Endothelial cell of umbilical vein (primary cell): ENCODE measurements around the gene PAX3. TPM values are rescaled to one million over a fixed set of nuclear protein-coding genes. Genes with fewer than 3 reads are reported as not detected.

Source experiments
- BruUV-seq: library from RNA; stranded (reverse); fragments of 400-500 nt; replicated peaks from 2 replicates; lab custom pipeline; 2021; lab: Mats Ljungman, UMichigan
- CTCF ChIA-PET: fragments of 300-600, 350-600 bp; sonication (Branson Sonifier 250); formaldehyde crosslinking; loops from one replicate; lab custom pipeline; 2021; ENCODE audit warnings: antibody characterized with exemption, inconsistent platforms; lab: Charles Lee
- POLR2A ChIA-PET: fragments of 300-600, 350-600 bp; sonication (Branson Sonifier 250); formaldehyde crosslinking; loops from one replicate; lab custom pipeline; 2021; ENCODE audit warnings: antibody characterized with exemption, inconsistent platforms; lab: Charles Lee
- DNase-seq: peaks from one replicate; pipeline ENCODE4 v3.0.0-alpha.2; 2011; ENCODE audit warnings: low read depth, low spot score
- FAIRE-seq: peaks from 2 replicates; lab custom pipeline; 2011; peaks lifted over from hg19 to GRCh38; lab: Jason Lieb, UNC
- H2AFZ ChIP-seq: 2 replicates; pipeline ENCODE4 v1.6.0; 2012; ENCODE audit warnings: low read depth, low read length, control low read depth, inconsistent platforms
- H3K27ac ChIP-seq: 2 replicates; pipeline ENCODE4 v1.5.1; 2011; ENCODE audit warnings: low read depth, mild to moderate bottlenecking, control low read depth, low read length, moderate library complexity; ENCODE audit not compliant: insufficient read depth
- H3K27me3 ChIP-seq, 2 experiments: 2 replicates each; pipeline versions ENCODE4 v1.6.0 to v1.6.1; 2011; ENCODE audit warnings: low read length in 2 of 2, mixed read lengths in 1 of 2; ENCODE audit not compliant: control insufficient read depth in 2 of 2, insufficient read depth in 2 of 2
- H3K36me3 ChIP-seq, 2 experiments: 2 replicates in 1 of 2; 3 replicates in 1 of 2; pipeline ENCODE4 v1.5.1; 2011; ENCODE audit warnings: low read length in 2 of 2, mild to moderate bottlenecking in 1 of 2, moderate library complexity in 1 of 2; ENCODE audit not compliant: control insufficient read depth in 2 of 2, insufficient read depth in 2 of 2; ENCODE audit errors: extremely low read depth in 1 of 2
- H3K4me1 ChIP-seq: 3 replicates; pipeline ENCODE4 v1.5.1; 2011; ENCODE audit warnings: mild to moderate bottlenecking, low read length; ENCODE audit not compliant: control insufficient read depth, insufficient read depth; ENCODE audit errors: extremely low read depth
- H3K4me2 ChIP-seq: 2 replicates; pipeline ENCODE4 v1.6.1; 2011; ENCODE audit warnings: low read length, control low read depth, mixed read lengths; ENCODE audit not compliant: insufficient read depth
- H3K4me3 ChIP-seq, 3 experiments: fragments of 200-600 bp in 1 of 3; sonication (generic), shearing (Covaris generic) in 1 of 3; replicated peaks in 1 of 3; 2 replicates each; pipeline ENCODE4 v1.5.1; 2011 to 2016; ENCODE audit warnings: control low read depth in 3 of 3, low read length in 3 of 3, mild to moderate bottlenecking in 2 of 3, inconsistent platforms in 1 of 3, low read depth in 1 of 3, moderate library complexity in 1 of 3; ENCODE audit not compliant: insufficient read depth in 1 of 3
- H3K79me2 ChIP-seq: 2 replicates; pipeline ENCODE4 v1.6.0; 2012; ENCODE audit warnings: low read length, inconsistent platforms; ENCODE audit not compliant: control insufficient read depth, insufficient read depth
- H3K9ac ChIP-seq: replicated peaks from 2 replicates; pipeline ENCODE3; 2011; ENCODE audit warnings: low read length, control low read depth; ENCODE audit not compliant: insufficient read depth; ENCODE audit errors: extremely low read depth
- H3K9me1 ChIP-seq: replicated peaks from 3 replicates; pipeline ENCODE4 v1.6.0; 2011; ENCODE audit warnings: mild to moderate bottlenecking, low read length; ENCODE audit not compliant: control insufficient read depth, insufficient read depth; ENCODE audit errors: extremely low read depth
- H3K9me3 ChIP-seq: replicated peaks from 2 replicates; pipeline ENCODE4 v1.5.1; 2012; ENCODE audit warnings: low read length, inconsistent platforms; ENCODE audit not compliant: control insufficient read depth, insufficient read depth
- H4K20me1 ChIP-seq: replicated peaks from 2 replicates; pipeline ENCODE3; 2011; ENCODE audit warnings: mild to moderate bottlenecking, low read length; ENCODE audit not compliant: control insufficient read depth, insufficient read depth; ENCODE audit errors: extremely low read depth
- CTCF ChIP-seq, 2 donors: IDR thresholded peaks; 1 replicate in 1 of 2; 2 replicates in 1 of 2; pipeline ENCODE4 v1.5.1; 2011; ENCODE audit warnings: low read length in 2 of 2, mild to moderate bottlenecking in 2 of 2, moderate library complexity in 2 of 2, control low read depth in 1 of 2, inconsistent platforms in 1 of 2, low read depth in 1 of 2; ENCODE audit not compliant: insufficient read depth in 1 of 2; ENCODE audit errors: extremely low read depth in 1 of 2
- EZH2 ChIP-seq: IDR thresholded peaks from 2 replicates; pipeline ENCODE4 v1.6.1; 2012; ENCODE audit warnings: borderline replicate concordance, low read depth, mild to moderate bottlenecking, moderate library complexity, low read length, inconsistent platforms; ENCODE audit not compliant: severe bottlenecking
- FOS ChIP-seq: IDR thresholded peaks from 2 replicates; pipeline ENCODE4 v1.6.1; 2011; ENCODE audit warnings: mild to moderate bottlenecking, low read length, moderate library complexity, borderline replicate concordance; ENCODE audit not compliant: insufficient read depth
- GATA2 ChIP-seq: IDR thresholded peaks from 2 replicates; pipeline ENCODE4 v1.7.0; 2011; ENCODE audit warnings: low read depth, mild to moderate bottlenecking, moderate library complexity, mixed read lengths, low read length; ENCODE audit not compliant: insufficient read length, insufficient read depth
- JUN ChIP-seq: IDR thresholded peaks from 2 replicates; pipeline ENCODE4 v1.6.1; 2011; ENCODE audit warnings: borderline replicate concordance, low read depth; ENCODE audit not compliant: insufficient read length, insufficient read depth
- MAX ChIP-seq: IDR thresholded peaks from 2 replicates; pipeline ENCODE4 v1.6.1; 2011; ENCODE audit not compliant: insufficient read depth, insufficient read length
- MYC ChIP-seq: IDR thresholded peaks from one replicate; pipeline ENCODE4 v1.6.1; 2011; ENCODE audit warnings: mild to moderate bottlenecking, low read depth, low read length
- POLR2A ChIP-seq: IDR thresholded peaks from 2 replicates; pipeline ENCODE4 v1.6.1; 2012; ENCODE audit warnings: low read depth, mild to moderate bottlenecking, control low read depth, low read length
- POLR2AphosphoS5 ChIP-seq: IDR thresholded peaks from 2 replicates; pipeline ENCODE4 v1.6.1; 2012; ENCODE audit warnings: low read depth, mild to moderate bottlenecking, control low read depth, low read length, moderate library complexity; ENCODE audit not compliant: insufficient read depth
- dilution Hi-C: fragments of 300-500 bp; cut with MboI; formaldehyde crosslinking; loops from one replicate; pipeline ENCODE4 v1.15.0; 2019; ENCODE audit warnings: low sequenced_read_pairs; ENCODE audit not compliant: extremely low pct_ligation_motif_present
- intact Hi-C: fragments of 100-400 bp; cut with micrococcal nuclease; formaldehyde crosslinking; loops from one replicate; pipeline ENCODE4 v1.10.0; 2022
- polyA plus RNA-seq, 4 experiments: library from polyadenylated mRNA; depleted of rRNA in 3 of 4; stranded (reverse) in 3 of 4; unstranded in 1 of 4; fragments of >200 nt; gene quantifications; 2 replicates each; pipeline versions ENCODE4 v1.2.1 to v1.2.3, GENCODE V29; 2011 to 2012; ENCODE audit warnings: missing spikeins in 1 of 4
- total RNA-seq: library from RNA; stranded (reverse); gene quantifications from 2 replicates; pipeline ENCODE4 v1.2.3, GENCODE V29; 2021

PAX3 gene
- total and polyA plus RNA-seq, 2 donors (not counting 3 experiments of a cell fraction or from before 2014, with no cell fraction given), result not detected

GRCh38 chr2:222242532-222242931 lies 56.3 kb downstream of the PAX3 start:
- ChIA-PET POLR2A (no interaction called here), CTCF (interaction anchor here (0.6 kb wide), 1 partner anchor 555 kb away, joined by 3 read pairs; no protein-coding TSS in a partner anchor)
- FAIRE-seq (no peak), DNase-seq (no peak)
- no peak overlapping the region for H3K4me3 ChIP-seq
- H3K27me3 ChIP-seq, result peaks cover 5 to 17% of the 10 kb centered on the region in 2 experiments
- no peaks in the 10 kb centered on the region for H3K79me2 ChIP-seq
- no peaks in the 10 kb centered on the region for H3K9me1 ChIP-seq
- no peak overlapping the region for H2AFZ ChIP-seq
- no peaks in the 10 kb centered on the region for H3K9me3 ChIP-seq
- H3K4me2 ChIP-seq, result no peak overlapping the region
- dilution Hi-C loops (no loop called here), intact Hi-C loops (no loop called here)
- H3K36me3 ChIP-seq, result no peaks in the 10 kb centered on the region
- H4K20me1 ChIP-seq, result no peaks in the 10 kb centered on the region
- no peak overlapping the region for H3K9ac ChIP-seq
- no peak overlapping the region for H3K27ac ChIP-seq
- no TSS peak for BruUV-seq
- H3K4me1 ChIP-seq, result no peaks in the 10 kb centered on the region
- TF ChIP-seq MYC (no peak), GATA2 (no peak), MAX (no peak), CTCF (IDR thresholded peaks at IDR 0.05; ENCODE audit: extremely low read depth in 1 of 2, insufficient read depth in 1 of 2, low read depth in 1 of 2, low read length in 2 of 2) (no peak), JUN (no peak), POLR2A (no peak), FOS (no peak), EZH2 (no peak), POLR2AphosphoS5 (no peak)
